ENCODE data around the gene TBC1D5. TPM values are rescaled to one million over a fixed set of nuclear protein-coding genes. Genes with fewer than 3 reads are reported as not detected.
"Not testable (repeated sequence)": the region's sequence is repeated elsewhere in the genome, so short reads cannot be mapped to it uniquely, and the experiment has no call there.

TBC1D5 gene
- total RNA-seq, 2 donors from 2014 or later, result 54.8 to 55.9 TPM

DNA sequence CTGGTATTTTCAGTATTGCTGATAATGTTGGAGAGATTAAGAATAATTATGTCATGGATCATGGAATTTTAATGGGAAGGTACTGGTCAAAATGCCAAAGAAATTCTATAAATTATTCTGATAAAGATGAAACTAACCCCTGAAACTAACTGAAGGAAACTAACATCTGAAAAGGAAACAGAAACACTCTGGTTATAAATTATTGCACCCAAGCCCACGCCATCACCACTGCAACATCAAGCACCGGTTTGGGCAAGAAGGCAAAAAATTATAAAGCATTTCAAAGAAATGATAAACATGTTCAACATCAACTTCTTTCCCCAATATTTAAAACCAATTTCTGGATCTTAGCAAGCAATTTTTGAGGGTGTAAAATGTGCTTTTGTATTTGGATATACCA, 372.5 kb downstream of the TBC1D5 start:
- Mint-ChIP-seq H3K27ac (no peak overlapping the region), H3K9me3 (no peaks in the 10 kb centered on the region), H3K36me3 (no peaks in the 10 kb centered on the region)
- ATAC-seq, result no peak
- no peak for DNase-seq (ENCODE audit: low spot score in 2 of 2)

DNA sequence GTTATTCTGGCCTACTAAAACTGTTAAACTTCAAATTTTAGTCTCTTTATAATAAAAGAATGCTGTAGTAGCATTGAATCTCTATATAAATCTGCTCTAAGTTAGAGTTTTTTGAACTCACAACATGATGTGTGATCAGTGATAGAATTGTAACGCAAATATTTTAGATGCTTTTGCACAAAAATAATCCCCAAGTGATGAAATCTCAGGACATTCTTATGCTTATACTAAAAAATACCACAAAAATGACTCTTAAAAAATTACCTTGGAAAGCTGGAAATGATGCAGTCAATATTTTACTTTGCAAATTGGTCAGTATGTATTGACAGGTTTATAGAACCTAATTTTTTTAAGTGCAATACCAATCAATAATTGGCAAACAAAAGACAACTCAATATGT, 375.3 kb downstream of the TBC1D5 start:
- ATAC-seq, result no peak
- Mint-ChIP-seq H3K36me3 (no peaks in the 10 kb centered on the region), H3K27ac (no peak overlapping the region), H3K9me3 (no peaks in the 10 kb centered on the region)
- no peak for DNase-seq (ENCODE audit: low spot score in 2 of 2)

DNA sequence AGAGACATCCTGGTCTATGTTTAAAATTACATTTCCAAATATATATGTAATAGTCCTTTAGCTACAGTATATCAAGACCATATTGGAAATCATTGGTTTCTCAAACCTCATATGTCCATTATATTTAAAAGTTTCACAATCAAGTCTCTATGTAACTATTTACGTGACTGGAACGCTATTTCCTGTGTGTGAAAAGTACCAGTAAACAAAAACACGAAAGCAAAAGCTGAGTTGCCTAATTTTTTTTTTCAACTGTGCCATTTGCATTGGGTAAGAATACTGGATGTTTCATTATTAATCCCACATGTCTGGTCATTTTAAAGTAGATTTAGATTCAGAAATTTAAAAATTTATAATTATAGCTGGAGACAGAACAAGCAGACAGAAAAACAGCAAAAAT, 381.4 kb downstream of the TBC1D5 start:
- Mint-ChIP-seq H3K36me3 (no peaks in the 10 kb centered on the region), H3K27ac (no peak overlapping the region), H3K9me3 (no peaks in the 10 kb centered on the region)
- no peak for DNase-seq (ENCODE audit: low spot score in 2 of 2)
- no peak for ATAC-seq

DNA sequence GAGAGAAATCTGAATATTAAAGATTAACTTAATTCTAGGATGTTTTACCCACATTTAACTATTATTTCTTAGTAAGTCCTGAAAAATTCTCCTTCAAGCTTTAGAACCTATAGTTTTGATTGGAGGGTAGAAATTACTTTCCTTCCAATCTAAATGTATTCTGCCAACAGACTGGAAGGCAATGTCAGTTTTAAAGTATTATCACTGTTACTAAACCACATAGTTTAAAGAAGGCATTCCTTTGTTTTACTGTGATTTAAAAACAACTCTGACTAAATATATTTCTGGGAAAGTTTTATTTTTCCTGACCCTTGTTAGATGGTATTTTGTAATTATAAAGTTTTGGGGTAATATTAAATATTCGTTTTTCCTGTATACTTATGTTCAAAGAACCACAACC, 382.5 kb downstream of the TBC1D5 start:
- no peaks in the 10 kb centered on the region for H3K36me3 Mint-ChIP-seq
- H3K27ac Mint-ChIP-seq, result no peak overlapping the region
- H3K9me3 Mint-ChIP-seq, result no peaks in the 10 kb centered on the region
- DNase-seq (ENCODE audit: low spot score in 2 of 2) (no peak), ATAC-seq (no peak)

DNA sequence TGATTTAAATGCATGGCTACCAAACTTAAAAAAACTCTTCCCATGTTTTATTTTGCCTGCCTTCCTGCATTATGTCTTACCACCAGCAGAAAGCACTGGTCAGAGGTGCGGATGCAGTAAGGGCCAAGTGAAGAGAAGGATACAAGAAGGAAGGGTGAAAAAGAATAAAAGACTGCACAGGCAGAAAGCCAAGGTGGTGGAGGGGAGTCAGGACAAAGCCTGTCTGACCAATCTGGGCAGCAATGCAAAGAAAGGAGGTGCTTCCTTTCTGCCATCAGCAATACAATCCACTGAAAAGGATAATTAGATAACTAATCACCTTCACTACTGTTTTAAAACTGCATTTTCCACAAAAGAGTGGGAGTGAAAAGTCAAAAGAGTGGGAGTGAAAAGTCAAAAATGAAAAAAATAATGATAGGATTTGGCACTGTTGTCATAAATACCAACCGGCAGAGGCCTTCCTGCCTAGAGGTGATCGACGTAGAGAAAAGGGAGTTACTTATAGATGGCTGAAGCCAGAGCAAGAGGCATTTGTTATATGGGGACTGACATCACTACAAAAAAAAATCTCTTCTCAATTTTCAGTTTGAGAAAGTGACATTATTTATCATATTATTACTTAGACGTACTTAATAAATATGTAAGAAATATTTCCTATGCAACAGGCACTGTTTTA, 385.3 kb downstream of the TBC1D5 start:
- no peak for DNase-seq (ENCODE audit: low spot score in 2 of 2)
- H3K27ac Mint-ChIP-seq, result no peak overlapping the region
- H3K9me3 Mint-ChIP-seq, result no peaks in the 10 kb centered on the region
- no peaks in the 10 kb centered on the region for H3K36me3 Mint-ChIP-seq
- no peak for ATAC-seq

DNA sequence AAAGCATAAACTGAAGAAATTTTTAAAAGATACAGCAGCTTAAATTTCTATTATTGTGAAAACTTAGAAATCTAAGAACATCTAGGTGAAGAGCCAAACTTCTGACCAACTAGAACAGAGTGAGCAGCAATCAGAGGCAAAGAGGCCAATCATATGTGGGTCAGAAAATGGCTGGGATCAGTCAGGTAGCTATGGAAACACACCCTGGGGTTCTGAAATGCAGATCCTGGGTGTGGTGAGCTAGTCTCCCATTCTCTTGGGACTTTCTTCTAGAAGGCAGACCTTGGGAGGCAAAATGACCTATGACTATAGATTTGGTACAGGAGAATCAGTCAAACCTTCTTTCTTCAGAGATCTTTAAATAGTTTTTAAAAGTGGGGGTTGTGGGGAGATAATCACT, 385.8 kb downstream of the TBC1D5 start:
- Mint-ChIP-seq H3K9me3 (no peaks in the 10 kb centered on the region), H3K27ac (no peak overlapping the region), H3K36me3 (no peaks in the 10 kb centered on the region)
- no peak for DNase-seq (ENCODE audit: low spot score in 2 of 2)
- no peak for ATAC-seq

DNA sequence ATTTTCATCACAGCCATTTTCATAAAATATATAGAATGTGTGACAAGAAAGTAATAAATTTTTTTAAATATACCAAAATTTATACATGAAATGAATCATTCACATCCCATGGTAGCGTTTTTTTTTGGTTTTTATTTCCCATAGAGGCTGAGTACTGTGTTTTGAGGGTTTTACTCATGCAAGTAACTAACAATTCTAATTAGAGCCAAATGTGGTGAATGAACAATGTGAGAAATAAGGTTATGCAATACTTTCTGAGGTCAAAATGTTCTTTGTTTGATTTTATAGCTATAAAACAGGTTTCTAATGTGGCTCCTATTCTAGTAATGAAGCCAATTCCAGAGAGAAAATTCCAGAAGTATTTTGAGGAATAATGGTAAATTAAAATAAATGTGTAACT, 386.8 kb downstream of the TBC1D5 start:
- H3K36me3 Mint-ChIP-seq, result no peaks in the 10 kb centered on the region
- ATAC-seq (no peak), DNase-seq (ENCODE audit: low spot score in 2 of 2) (no peak)
- H3K9me3 Mint-ChIP-seq, result no peaks in the 10 kb centered on the region
- H3K27ac Mint-ChIP-seq, result no peak overlapping the region

DNA sequence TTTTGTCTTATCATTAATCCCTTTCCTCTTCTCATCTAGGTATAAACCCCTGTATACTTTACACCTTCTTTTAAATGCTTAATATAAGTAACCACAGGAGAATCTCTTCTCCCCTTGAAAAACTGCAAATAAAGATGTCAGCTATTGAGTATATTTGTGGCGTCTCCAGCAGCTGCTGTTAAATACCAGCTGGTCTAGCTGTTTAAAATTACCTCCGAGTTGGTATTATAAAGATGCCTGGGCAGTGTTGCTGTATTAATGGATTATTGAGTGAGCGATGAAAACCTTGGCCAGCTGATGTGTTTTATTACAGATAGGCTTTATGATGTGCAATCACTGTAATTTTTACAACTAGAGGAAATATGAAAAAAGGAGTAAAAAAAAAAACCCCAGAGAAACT, 388.1 kb downstream of the TBC1D5 start:
- no peaks in the 10 kb centered on the region for H3K36me3 Mint-ChIP-seq
- no peak for DNase-seq (ENCODE audit: low spot score in 2 of 2)
- no peak overlapping the region for H3K27ac Mint-ChIP-seq
- no peaks in the 10 kb centered on the region for H3K9me3 Mint-ChIP-seq
- ATAC-seq, result no peak

DNA sequence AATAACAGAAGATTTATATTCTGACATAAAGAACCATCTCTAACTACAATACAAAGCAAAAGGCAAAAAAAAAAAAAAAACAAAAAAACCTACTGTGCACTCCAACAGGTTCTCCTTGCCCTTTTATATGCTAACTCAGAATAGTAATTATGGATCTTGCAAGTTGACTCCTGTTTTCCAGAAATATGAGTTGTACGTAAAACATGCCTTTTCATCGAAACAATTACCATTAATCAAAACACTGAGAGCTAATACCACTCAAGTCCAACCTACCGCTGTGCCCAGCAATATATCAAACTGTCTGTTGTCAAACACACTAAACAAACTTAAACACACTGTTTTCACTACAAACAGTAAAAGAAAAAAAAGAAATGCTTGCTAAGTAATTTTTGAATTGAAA, 389.8 kb downstream of the TBC1D5 start:
- no peaks in the 10 kb centered on the region for H3K36me3 Mint-ChIP-seq
- H3K9me3 Mint-ChIP-seq, result no peaks in the 10 kb centered on the region
- H3K27ac Mint-ChIP-seq, result no peak overlapping the region
- no peak for DNase-seq (ENCODE audit: low spot score in 2 of 2)
- ATAC-seq, result no peak

DNA sequence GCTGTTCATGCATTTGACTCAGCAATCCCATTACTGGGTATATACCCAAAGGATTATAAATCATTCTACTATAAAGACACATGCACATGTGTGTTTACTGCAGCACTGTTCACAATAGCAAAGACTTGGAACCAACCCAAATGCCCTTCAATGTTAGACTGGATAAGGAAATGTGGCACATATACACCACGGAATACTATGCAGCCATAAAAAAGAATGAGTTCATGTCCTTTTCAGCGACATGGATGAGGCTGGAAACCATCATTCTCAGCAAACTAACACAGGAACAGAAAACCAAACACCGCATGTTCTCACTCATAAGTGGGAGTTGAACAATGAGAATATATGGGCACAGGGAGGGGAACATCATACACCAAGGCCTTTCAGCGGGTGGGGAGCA, 391.2 kb downstream of the TBC1D5 start:
- ATAC-seq; H3K27ac Mint-ChIP-seq; H3K36me3 Mint-ChIP-seq; DNase-seq (ENCODE audit: low spot score in 2 of 2); H3K9me3 Mint-ChIP-seq: not testable (repeated sequence)

DNA sequence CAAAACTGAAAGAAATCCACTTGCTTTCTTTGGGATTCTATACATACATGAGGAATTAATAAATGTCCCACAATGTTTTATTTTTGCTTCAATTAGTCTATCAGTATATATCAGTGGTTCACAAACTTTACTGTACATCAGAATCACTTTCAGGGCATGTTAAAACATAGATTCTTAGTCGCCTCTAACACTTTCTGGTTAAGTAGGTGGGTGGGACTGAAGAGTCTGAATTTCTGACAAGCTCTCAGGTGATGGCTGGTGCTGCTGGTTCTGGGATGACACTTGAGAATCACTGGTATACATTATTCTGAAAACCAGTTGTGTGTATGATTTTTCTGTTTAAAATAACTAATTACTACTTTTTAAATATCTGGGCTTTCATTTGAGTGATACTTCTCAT, 393.3 kb downstream of the TBC1D5 start:
- Mint-ChIP-seq H3K27ac (no peak overlapping the region), H3K9me3 (no peaks in the 10 kb centered on the region), H3K36me3 (no peaks in the 10 kb centered on the region)
- DNase-seq (ENCODE audit: low spot score in 2 of 2) (no peak), ATAC-seq (no peak)

DNA sequence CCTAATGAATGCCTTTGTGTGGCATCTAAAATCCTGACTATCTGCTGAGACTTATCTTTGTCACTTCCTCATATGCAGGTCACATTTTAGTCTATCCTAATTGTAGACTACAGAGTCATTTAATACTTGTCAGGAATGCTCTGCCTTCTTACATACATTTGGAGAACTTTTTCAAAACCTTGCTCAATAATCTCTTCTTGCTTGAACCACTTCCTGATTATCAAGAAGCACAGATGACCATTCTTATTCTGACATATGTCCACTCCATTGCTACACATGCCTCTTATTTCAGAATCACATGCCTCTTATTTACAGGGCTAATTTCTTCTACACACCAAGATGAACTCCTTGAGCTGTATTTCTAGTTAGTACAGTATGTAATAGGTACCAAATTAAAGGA, 400.3 kb downstream of the TBC1D5 start:
- ATAC-seq (no peak), DNase-seq (ENCODE audit: low spot score in 2 of 2) (no peak)
- Mint-ChIP-seq H3K9me3 (no peaks in the 10 kb centered on the region), H3K36me3 (no peaks in the 10 kb centered on the region), H3K27ac (no peak overlapping the region)

DNA sequence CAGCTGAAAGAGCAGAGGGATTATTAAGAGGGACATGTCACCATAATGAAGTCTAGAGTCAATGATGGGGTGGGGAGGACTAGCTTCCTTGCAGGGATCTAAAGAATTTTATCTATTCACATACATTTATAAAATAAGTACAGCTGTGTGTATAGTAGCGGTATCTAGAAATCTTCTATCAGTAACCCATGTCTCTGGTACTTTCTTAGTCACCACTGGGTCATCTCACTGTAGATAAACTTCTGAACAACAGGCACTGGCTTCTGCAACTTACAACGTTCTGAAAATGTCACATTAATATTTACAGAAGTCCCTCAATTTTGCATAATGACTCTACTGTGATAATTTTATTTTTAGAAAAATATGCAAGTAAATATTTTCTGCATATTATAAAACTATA, 401.7 kb downstream of the TBC1D5 start:
- ATAC-seq (no peak), DNase-seq (ENCODE audit: low spot score in 2 of 2) (no peak)
- Mint-ChIP-seq H3K9me3 (no peaks in the 10 kb centered on the region), H3K27ac (peak overlapping the region in 1 of 2 donors; percentile 52), H3K36me3 (no peaks in the 10 kb centered on the region)

DNA sequence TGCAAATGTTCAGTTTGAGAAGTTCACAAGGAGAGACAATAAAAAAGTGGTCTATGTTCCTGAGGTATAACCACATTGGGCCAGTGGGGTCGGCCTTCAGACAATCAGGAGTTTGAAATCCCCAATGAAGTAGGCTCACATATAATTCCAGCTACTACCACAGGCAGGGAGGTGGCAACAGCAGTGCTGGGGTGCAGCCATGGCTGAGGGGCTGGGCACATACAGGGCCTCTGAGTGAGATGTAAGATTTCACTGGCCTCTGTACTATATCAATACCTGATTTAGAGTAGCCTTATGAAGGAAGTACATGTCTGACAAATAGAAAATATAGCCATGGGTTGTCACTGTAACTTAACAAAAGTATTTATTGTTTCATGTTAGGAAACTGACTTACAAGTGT, 402.2 kb downstream of the TBC1D5 start:
- Mint-ChIP-seq H3K36me3 (no peaks in the 10 kb centered on the region), H3K9me3 (no peaks in the 10 kb centered on the region), H3K27ac (peak overlapping the region in 1 of 2 donors; percentile 52)
- ATAC-seq (no peak), DNase-seq (ENCODE audit: low spot score in 2 of 2) (no peak)

DNA sequence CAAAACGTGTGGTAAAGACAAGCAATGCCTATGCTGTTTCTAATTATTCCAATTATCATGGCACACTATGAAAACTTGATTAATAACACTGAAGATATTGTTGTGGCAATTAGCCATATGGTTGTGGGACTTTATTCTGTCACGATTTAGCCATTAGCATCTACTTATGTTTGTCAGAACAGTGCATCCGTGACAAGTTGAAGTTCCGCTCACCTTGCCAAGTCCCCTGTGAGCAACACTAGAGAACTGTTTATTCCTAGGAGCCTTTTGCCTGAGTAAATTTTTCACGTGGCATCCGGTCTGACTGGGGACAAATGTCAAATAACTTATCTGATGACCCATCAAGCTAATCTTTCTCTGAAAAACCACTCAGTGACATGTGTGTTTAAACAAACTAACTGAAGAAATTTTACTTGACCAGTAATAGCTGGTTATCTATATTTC, 403.3 kb downstream of the TBC1D5 start:
- Mint-ChIP-seq H3K36me3 (no peaks in the 10 kb centered on the region), H3K27ac (no peak overlapping the region), H3K9me3 (no peaks in the 10 kb centered on the region)
- no peak for ATAC-seq
- DNase-seq (ENCODE audit: low spot score in 2 of 2), result no peak

DNA sequence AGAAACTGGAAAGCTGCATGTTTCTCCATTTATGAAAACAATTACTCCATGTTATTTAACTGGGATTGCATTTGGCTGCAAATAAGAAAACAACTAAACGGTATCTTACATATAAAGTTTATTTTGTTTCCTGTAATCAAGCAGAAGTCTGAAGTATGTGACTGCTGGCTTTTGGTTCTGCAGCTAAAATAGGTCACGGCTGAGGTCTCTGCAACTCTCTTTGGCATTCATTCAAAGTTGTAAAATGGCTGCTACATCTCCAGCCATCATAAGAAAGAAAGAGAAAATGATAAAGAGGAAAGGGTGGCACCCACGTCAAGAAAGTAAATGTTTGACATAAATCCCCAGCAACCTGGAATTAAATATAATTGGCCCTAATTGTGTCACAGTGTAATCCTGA, 406.1 kb downstream of the TBC1D5 start:
- H3K9me3 Mint-ChIP-seq, result no peaks in the 10 kb centered on the region
- H3K27ac Mint-ChIP-seq, result no peak overlapping the region
- ATAC-seq, result no peak

DNA sequence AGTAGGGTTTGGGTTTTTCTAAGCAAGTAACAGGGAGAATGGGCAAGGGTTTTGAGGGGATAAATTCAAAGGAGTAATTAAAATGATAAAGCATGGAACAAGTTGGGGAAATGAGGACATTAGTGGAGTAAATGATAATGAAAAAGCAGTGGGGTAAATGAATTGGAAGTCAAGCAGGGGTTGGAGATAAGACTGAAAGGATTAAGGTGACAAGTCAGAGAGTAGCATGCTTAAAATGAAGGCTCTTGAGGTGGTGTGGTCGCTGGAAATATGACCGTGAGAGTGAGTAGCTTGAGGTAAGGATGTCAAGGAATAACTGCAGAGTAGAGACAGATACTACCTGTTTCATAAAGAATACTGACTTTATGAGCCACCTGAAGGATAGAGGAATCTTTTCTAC, 408.5 kb downstream of the TBC1D5 start:
- ATAC-seq (no peak), DNase-seq (ENCODE audit: low spot score in 2 of 2) (no peak)
- Mint-ChIP-seq H3K9me3 (no peaks in the 10 kb centered on the region), H3K36me3 (no peaks in the 10 kb centered on the region), H3K27ac (no peak overlapping the region)

More for the DNA sequence above, 406.1 kb downstream of the TBC1D5 start:
- H3K36me3 Mint-ChIP-seq, result no peaks in the 10 kb centered on the region
- DNase-seq (ENCODE audit: low spot score in 2 of 2), result no peak

DNA sequence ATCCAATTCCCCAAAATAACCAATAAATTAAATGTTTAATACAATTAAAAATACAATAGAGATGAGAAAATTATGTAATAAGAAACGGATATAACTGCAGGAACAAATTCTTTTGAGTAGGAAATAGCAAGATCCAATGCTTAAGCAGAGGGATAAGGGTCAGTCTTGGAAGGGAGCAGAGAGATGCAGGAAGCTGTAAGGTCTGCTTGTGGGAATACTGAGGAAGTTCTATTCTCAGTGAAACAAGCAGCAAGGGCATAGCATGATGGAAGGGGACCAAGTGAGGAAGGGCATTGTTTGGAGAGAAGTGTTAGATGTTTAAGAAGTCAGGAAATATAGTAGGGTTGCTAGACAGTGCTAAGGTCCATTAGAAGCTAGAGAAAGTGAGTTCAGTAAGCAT, 409.0 kb downstream of the TBC1D5 start:
- Mint-ChIP-seq H3K27ac (no peak overlapping the region), H3K36me3 (no peaks in the 10 kb centered on the region), H3K9me3 (no peaks in the 10 kb centered on the region)
- no peak for DNase-seq (ENCODE audit: low spot score in 2 of 2)
- ATAC-seq, result no peak

DNA sequence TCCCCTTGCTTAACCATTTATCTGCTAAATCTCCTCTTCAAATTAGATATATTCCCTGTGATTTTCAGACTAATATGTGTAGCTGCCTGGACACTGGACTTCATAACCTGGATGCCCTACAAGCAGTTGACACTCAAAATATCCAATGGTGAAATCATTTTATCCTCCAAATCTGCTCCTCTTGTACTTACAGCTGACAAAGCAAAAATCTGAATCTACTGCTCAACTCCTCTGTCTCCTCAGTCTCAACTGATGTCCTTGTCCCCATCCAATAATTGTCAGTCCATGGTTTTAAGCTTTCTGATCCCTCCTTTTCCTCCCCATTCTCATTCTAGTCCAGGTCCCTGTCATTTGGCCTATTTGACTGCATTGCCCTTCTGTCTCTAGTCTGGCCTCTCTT, 411.8 kb downstream of the TBC1D5 start:
- DNase-seq (ENCODE audit: low spot score in 2 of 2) (no peak), ATAC-seq (no peak)
- Mint-ChIP-seq H3K36me3 (no peaks in the 10 kb centered on the region), H3K9me3 (no peaks in the 10 kb centered on the region), H3K27ac (no peak overlapping the region)
